HCT116 (cell line): ENCODE measurements around the gene SEMA7A.

ENCODE experiments used
- CEBPB ChIP-seq: IDR thresholded peaks from 2 replicates; pipeline ENCODE4 v1.6.1; 2012; ENCODE audit warnings: low read depth
- EZH2 ChIP-seq: fragments of 200-600 bp; sonication (generic); IDR thresholded peaks from 2 replicates; pipeline ENCODE4 v1.6.1; 2017; ENCODE audit warnings: antibody characterized with exemption, mixed run types
- POLR2AphosphoS5 ChIP-seq: IDR thresholded peaks from 2 replicates; pipeline ENCODE4 v1.6.1; 2011; ENCODE audit warnings: mild to moderate bottlenecking, low read depth, low read length, moderate library complexity
- TF ChIP-seq, protein P1 (sequence below), 3 experiments: fragments of 200-600 bp in 1 of 3; sonication (generic) in 1 of 3; IDR thresholded peaks in 2 of 3; conservative IDR thresholded peaks in 1 of 3; 2 replicates each; pipeline ENCODE4 v1.5.1; 2012 to 2017; ENCODE audit warnings: low read depth in 2 of 3, low read length in 2 of 3, antibody characterized with exemption in 1 of 3, borderline replicate concordance in 1 of 3, control low read depth in 1 of 3, mild to moderate bottlenecking in 1 of 3, mixed read lengths in 1 of 3, mixed run types in 1 of 3, moderate library complexity in 1 of 3; ENCODE audit not compliant: insufficient read depth in 1 of 3
- TF ChIP-seq, protein P2 (sequence below): IDR thresholded peaks from 2 replicates; pipeline ENCODE4 v1.6.1; 2012
- TF ChIP-seq, protein P3 (sequence below): IDR thresholded peaks from 2 replicates; pipeline ENCODE4 v1.6.1; 2012; ENCODE audit warnings: low read depth

DNA sequence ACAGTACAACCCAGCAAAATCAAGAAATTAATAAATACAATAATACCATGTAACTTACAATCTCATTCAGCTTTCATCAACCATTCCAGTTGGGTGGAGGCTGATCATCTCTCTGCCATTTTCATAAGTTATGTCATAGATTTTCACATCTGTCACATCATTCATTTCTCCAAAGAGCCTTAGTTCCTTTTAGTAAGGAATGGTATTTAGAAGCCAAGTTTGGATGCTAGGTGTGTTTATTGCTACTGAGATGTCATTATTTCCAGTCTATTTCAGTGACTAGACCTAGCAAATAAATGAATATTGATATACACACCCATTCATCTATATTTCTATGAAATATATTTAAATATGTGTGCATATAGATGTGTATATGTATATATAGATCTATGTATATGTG is 29.9 kb upstream of the SEMA7A start:
- TF ChIP-seq, protein P1, sequence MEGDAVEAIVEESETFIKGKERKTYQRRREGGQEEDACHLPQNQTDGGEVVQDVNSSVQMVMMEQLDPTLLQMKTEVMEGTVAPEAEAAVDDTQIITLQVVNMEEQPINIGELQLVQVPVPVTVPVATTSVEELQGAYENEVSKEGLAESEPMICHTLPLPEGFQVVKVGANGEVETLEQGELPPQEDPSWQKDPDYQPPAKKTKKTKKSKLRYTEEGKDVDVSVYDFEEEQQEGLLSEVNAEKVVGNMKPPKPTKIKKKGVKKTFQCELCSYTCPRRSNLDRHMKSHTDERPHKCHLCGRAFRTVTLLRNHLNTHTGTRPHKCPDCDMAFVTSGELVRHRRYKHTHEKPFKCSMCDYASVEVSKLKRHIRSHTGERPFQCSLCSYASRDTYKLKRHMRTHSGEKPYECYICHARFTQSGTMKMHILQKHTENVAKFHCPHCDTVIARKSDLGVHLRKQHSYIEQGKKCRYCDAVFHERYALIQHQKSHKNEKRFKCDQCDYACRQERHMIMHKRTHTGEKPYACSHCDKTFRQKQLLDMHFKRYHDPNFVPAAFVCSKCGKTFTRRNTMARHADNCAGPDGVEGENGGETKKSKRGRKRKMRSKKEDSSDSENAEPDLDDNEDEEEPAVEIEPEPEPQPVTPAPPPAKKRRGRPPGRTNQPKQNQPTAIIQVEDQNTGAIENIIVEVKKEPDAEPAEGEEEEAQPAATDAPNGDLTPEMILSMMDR (IDR thresholded peaks at IDR 0.05 in 2 of 3, conservative IDR thresholded peaks at IDR 0.05 in 1 of 3; ENCODE audit: borderline replicate concordance in 1 of 3, insufficient read depth in 1 of 3, low read depth in 2 of 3, low read length in 2 of 3) = no peak
- TF ChIP-seq, protein P2, sequence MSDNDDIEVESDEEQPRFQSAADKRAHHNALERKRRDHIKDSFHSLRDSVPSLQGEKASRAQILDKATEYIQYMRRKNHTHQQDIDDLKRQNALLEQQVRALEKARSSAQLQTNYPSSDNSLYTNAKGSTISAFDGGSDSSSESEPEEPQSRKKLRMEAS = no peak
- TF ChIP-seq EZH2 = no peak
- TF ChIP-seq, protein P3, sequence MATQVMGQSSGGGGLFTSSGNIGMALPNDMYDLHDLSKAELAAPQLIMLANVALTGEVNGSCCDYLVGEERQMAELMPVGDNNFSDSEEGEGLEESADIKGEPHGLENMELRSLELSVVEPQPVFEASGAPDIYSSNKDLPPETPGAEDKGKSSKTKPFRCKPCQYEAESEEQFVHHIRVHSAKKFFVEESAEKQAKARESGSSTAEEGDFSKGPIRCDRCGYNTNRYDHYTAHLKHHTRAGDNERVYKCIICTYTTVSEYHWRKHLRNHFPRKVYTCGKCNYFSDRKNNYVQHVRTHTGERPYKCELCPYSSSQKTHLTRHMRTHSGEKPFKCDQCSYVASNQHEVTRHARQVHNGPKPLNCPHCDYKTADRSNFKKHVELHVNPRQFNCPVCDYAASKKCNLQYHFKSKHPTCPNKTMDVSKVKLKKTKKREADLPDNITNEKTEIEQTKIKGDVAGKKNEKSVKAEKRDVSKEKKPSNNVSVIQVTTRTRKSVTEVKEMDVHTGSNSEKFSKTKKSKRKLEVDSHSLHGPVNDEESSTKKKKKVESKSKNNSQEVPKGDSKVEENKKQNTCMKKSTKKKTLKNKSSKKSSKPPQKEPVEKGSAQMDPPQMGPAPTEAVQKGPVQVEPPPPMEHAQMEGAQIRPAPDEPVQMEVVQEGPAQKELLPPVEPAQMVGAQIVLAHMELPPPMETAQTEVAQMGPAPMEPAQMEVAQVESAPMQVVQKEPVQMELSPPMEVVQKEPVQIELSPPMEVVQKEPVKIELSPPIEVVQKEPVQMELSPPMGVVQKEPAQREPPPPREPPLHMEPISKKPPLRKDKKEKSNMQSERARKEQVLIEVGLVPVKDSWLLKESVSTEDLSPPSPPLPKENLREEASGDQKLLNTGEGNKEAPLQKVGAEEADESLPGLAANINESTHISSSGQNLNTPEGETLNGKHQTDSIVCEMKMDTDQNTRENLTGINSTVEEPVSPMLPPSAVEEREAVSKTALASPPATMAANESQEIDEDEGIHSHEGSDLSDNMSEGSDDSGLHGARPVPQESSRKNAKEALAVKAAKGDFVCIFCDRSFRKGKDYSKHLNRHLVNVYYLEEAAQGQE = no peak
- TF ChIP-seq POLR2AphosphoS5 = no peak
- TF ChIP-seq CEBPB = no peak
